Measurements from ENCODE around the gene SMARCA4. TPM values are rescaled to one million over a fixed set of nuclear protein-coding genes. Genes with fewer than 3 reads are reported as not detected.

Gene SMARCA4
- total RNA-seq, 2 experiments from 2014 or later = 69.6 to 74.5 TPM

- Histone ChIP-seq H3K27ac (ENCODE audit: low read depth in 1 of 2, low read length in 2 of 2) (no peak overlapping the region), H3K9me3 (ENCODE audit: control insufficient read depth in 1 of 2, insufficient read depth in 1 of 2, low read length in 2 of 2) (no peaks in the 10 kb centered on the region), H3K4me3 (ENCODE audit: low read length) (no peak overlapping the region), H3K36me3 (ENCODE audit: insufficient read depth, low read length) (peaks cover 58% of the 10 kb centered on the region), H3K27me3 (ENCODE audit: control insufficient read depth in 1 of 2, insufficient read depth in 2 of 2, low read length in 2 of 2) (no peaks in the 10 kb centered on the region), H3K4me1 (ENCODE audit: insufficient read depth, low read length) (peaks cover 2% of the 10 kb centered on the region)
- ATAC-seq (ENCODE audit: poor library complexity) (no peak), DNase-seq (no peak)
- Mint-ChIP-seq H3K36me3 (ENCODE audit: low read depth) (peaks cover 63% of the 10 kb centered on the region), H3K9me3 (no peaks in the 10 kb centered on the region), H3K4me3 (no peak overlapping the region), H3K27me3 (no peaks in the 10 kb centered on the region), H3K27ac (peak overlapping the region; percentile 30), H3K4me1 (ENCODE audit: low read depth) (peaks cover 4% of the 10 kb centered on the region)
- CTCF ChIA-PET = no interaction called here
- intact Hi-C loops (cut with DNase I, micrococcal nuclease) = loop anchor here in 1 of 2 experiments (10.0 kb wide), 1 partner anchor 51 kb away; no protein-coding TSS in a partner anchor
- TF ChIP-seq, protein P1, sequence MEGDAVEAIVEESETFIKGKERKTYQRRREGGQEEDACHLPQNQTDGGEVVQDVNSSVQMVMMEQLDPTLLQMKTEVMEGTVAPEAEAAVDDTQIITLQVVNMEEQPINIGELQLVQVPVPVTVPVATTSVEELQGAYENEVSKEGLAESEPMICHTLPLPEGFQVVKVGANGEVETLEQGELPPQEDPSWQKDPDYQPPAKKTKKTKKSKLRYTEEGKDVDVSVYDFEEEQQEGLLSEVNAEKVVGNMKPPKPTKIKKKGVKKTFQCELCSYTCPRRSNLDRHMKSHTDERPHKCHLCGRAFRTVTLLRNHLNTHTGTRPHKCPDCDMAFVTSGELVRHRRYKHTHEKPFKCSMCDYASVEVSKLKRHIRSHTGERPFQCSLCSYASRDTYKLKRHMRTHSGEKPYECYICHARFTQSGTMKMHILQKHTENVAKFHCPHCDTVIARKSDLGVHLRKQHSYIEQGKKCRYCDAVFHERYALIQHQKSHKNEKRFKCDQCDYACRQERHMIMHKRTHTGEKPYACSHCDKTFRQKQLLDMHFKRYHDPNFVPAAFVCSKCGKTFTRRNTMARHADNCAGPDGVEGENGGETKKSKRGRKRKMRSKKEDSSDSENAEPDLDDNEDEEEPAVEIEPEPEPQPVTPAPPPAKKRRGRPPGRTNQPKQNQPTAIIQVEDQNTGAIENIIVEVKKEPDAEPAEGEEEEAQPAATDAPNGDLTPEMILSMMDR (IDR thresholded peaks at IDR 0.05) = no peak
- POLR2A ChIA-PET = no interaction called here
These were observed 24.7 kb downstream of the SMARCA4 start for GRCh38 chr19:10985502-10985901.

DNA sequence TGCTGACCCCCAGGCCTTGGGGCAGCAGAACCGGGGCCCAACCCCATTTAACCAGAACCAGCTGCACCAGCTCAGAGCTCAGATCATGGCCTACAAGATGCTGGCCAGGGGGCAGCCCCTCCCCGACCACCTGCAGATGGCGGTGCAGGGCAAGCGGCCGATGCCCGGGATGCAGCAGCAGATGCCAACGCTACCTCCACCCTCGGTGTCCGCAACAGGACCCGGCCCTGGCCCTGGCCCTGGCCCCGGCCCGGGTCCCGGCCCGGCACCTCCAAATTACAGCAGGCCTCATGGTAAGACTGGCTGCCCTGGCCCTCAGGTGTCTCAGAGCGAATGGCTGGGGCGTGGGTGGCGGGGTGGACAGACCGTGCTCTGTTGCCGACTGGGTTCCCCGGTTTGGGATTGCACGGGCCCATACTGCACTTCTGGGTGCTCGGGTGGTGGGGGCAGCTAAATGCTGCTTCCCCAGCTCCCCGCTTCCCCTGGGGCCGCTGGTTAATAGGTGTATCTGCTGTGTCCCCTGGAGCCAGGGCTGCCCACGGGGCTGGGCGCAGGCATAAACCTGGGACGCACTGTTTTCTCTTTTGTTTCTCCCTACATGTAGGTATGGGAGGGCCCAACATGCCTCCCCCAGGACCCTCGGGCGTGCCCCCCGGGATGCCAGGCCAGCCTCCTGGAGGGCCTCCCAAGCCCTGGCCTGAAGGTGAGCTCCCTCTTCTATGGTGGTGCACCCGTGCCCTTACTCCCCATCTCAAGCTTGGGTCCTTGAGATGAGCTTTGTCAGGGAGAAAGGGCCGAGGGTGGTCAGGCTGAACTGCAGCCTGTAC, 25.7 kb downstream of the SMARCA4 start:
- Mint-ChIP-seq H3K4me3 (no peak overlapping the region), H3K36me3 (ENCODE audit: low read depth) (peaks cover 69% of the 10 kb centered on the region), H3K27me3 (no peaks in the 10 kb centered on the region), H3K4me1 (ENCODE audit: low read depth) (peaks cover 4% of the 10 kb centered on the region), H3K27ac (no peak overlapping the region), H3K9me3 (no peaks in the 10 kb centered on the region)
- ChIA-PET CTCF (no interaction called here), POLR2A (no interaction called here)
- Histone ChIP-seq H3K4me3 (ENCODE audit: low read length) (no peak overlapping the region), H3K36me3 (ENCODE audit: insufficient read depth, low read length) (peaks cover 65% of the 10 kb centered on the region), H3K27ac (ENCODE audit: low read depth in 1 of 2, low read length in 2 of 2) (no peak overlapping the region), H3K27me3 (ENCODE audit: control insufficient read depth in 1 of 2, insufficient read depth in 2 of 2, low read length in 2 of 2) (no peaks in the 10 kb centered on the region), H3K4me1 (ENCODE audit: insufficient read depth, low read length) (no peaks in the 10 kb centered on the region), H3K9me3 (ENCODE audit: control insufficient read depth in 1 of 2, insufficient read depth in 1 of 2, low read length in 2 of 2) (no peaks in the 10 kb centered on the region)
- DNase-seq (no peak), ATAC-seq (ENCODE audit: poor library complexity) (no peak)
- TF ChIP-seq, protein P1 (IDR thresholded peaks at IDR 0.05) = no peak
- intact Hi-C loops (cut with DNase I, micrococcal nuclease) = loop anchor here in 1 of 2 experiments (10.0 kb wide), 1 partner anchor 52 kb away; no protein-coding TSS in a partner anchor

DNA sequence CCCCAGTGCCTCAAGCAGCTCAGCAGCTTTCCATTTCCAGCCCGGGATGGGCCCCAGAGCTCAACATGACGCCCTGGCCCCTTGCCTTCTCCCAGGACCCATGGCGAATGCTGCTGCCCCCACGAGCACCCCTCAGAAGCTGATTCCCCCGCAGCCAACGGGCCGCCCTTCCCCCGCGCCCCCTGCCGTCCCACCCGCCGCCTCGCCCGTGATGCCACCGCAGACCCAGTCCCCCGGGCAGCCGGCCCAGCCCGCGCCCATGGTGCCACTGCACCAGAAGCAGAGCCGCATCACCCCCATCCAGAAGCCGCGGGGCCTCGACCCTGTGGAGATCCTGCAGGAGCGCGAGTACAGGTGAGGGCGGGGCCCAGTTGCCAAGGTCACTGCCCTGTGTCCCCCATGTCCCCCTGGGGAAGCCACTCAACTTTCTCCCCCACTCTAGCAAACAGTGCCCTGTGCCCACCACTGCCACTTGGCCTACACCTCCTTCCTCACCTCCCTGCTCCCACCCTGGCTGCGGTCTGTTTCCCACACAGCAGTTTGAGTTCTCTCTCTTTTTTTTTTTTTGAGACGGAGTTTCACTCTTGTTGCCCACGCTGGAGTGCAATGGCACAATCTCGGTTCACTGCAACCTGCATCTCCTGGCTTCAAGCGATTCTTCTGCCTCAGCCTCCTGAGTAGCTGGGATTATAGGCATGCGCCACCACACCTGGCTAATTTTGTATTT, 26.9 kb downstream of the SMARCA4 start:
- CTCF ChIA-PET = no interaction called here
- intact Hi-C loops (cut with DNase I, micrococcal nuclease) = loop anchor here in 1 of 2 experiments (10.0 kb wide), 1 partner anchor 53 kb away; no protein-coding TSS in a partner anchor
- Histone ChIP-seq H3K36me3 (ENCODE audit: insufficient read depth, low read length) (peaks cover 65% of the 10 kb centered on the region), H3K27ac (ENCODE audit: low read depth in 1 of 2, low read length in 2 of 2) (no peak overlapping the region), H3K4me1 (ENCODE audit: insufficient read depth, low read length) (no peaks in the 10 kb centered on the region), H3K4me3 (ENCODE audit: low read length) (no peak overlapping the region), H3K27me3 (ENCODE audit: control insufficient read depth in 1 of 2, insufficient read depth in 2 of 2, low read length in 2 of 2) (no peaks in the 10 kb centered on the region), H3K9me3 (ENCODE audit: control insufficient read depth in 1 of 2, insufficient read depth in 1 of 2, low read length in 2 of 2) (no peaks in the 10 kb centered on the region)
- ATAC-seq (ENCODE audit: poor library complexity) (no peak), DNase-seq (no peak)
- no peak overlapping the region for H3K4me3 Mint-ChIP-seq
- peaks cover 74% of the 10 kb centered on the region for H3K36me3 Mint-ChIP-seq (ENCODE audit: low read depth)
- H3K4me1 Mint-ChIP-seq (ENCODE audit: low read depth) = peaks cover 3% of the 10 kb centered on the region
- H3K27me3 Mint-ChIP-seq = no peaks in the 10 kb centered on the region
- no peak overlapping the region for H3K27ac Mint-ChIP-seq
- POLR2A ChIA-PET = no interaction called here
- TF ChIP-seq, protein P1 (IDR thresholded peaks at IDR 0.05) = no peak
- no peaks in the 10 kb centered on the region for H3K9me3 Mint-ChIP-seq
